ENCODE measurements around the gene TNKS1BP1. TPM values are rescaled to one million over a fixed set of nuclear protein-coding genes. Genes with fewer than 3 reads are reported as not detected.
A peak's percentile ranks its signal among the peaks of the same experiment; 100 is the strongest.

Gene TNKS1BP1
- total RNA-seq, 1 donor from 2014 or later: 32.6 TPM

- Histone ChIP-seq H3K36me3 (no peaks in the 10 kb centered on the region), H3K4me1 (peaks cover 25% of the 10 kb centered on the region), H3K27ac (replicated peaks) (peak overlapping the region; percentile 31), H3K4me3 (no peak overlapping the region), H3K27me3 (ENCODE audit: low read depth) (no peaks in the 10 kb centered on the region), H3K9me3 (replicated peaks) (peaks cover 6% of the 10 kb centered on the region)
- intact Hi-C loops (cut with micrococcal nuclease): no loop called here
- no peak for TF ChIP-seq CTCF (IDR thresholded peaks at IDR 0.05; ENCODE audit: borderline replicate concordance)
- DNase-seq: no peak
These were observed 28.3 kb upstream of the TNKS1BP1 start for GRCh38 chr11:57353036-57353435.

- Histone ChIP-seq H3K4me3 (peak overlapping the region; percentile 29), H3K36me3 (no peaks in the 10 kb centered on the region), H3K27me3 (ENCODE audit: low read depth) (no peaks in the 10 kb centered on the region), H3K9me3 (replicated peaks) (peaks cover 6% of the 10 kb centered on the region), H3K27ac (replicated peaks) (peak overlapping the region; percentile 68), H3K4me1 (peaks cover 17% of the 10 kb centered on the region)
- intact Hi-C loops (cut with micrococcal nuclease): no loop called here
- peak; percentile 73 for DNase-seq
- TF ChIP-seq CTCF (IDR thresholded peaks at IDR 0.05; ENCODE audit: borderline replicate concordance): peak; percentile 96
These were observed 24.9 kb upstream of the TNKS1BP1 start for GRCh38 chr11:57349491-57350274.

- peaks cover 17% of the 10 kb centered on the region for H3K4me1 ChIP-seq
- H3K36me3 ChIP-seq: no peaks in the 10 kb centered on the region
- TF ChIP-seq CTCF (IDR thresholded peaks at IDR 0.05; ENCODE audit: borderline replicate concordance): no peak
- intact Hi-C loops (cut with micrococcal nuclease): no loop called here
- no peak overlapping the region for H3K4me3 ChIP-seq
- H3K27ac ChIP-seq (replicated peaks): peak overlapping the region; percentile 68
- no peak for DNase-seq
- no peaks in the 10 kb centered on the region for H3K27me3 ChIP-seq (ENCODE audit: low read depth)
- peaks cover 6% of the 10 kb centered on the region for H3K9me3 ChIP-seq (replicated peaks)
These were observed 24.0 kb upstream of the TNKS1BP1 start for GRCh38 chr11:57348636-57349313.

GRCh38 chr11:57348052-57348451, 23.3 kb upstream of the TNKS1BP1 start:
- DNase-seq: no peak
- H3K36me3 ChIP-seq: no peaks in the 10 kb centered on the region
- H3K9me3 ChIP-seq (replicated peaks): peaks cover 6% of the 10 kb centered on the region
- peaks cover 17% of the 10 kb centered on the region for H3K4me1 ChIP-seq
- no peaks in the 10 kb centered on the region for H3K27me3 ChIP-seq (ENCODE audit: low read depth)
- intact Hi-C loops (cut with micrococcal nuclease): no loop called here
- H3K27ac ChIP-seq (replicated peaks): peak overlapping the region; percentile 68
- no peak for TF ChIP-seq CTCF (IDR thresholded peaks at IDR 0.05; ENCODE audit: borderline replicate concordance)
- H3K4me3 ChIP-seq: no peak overlapping the region

GRCh38 chr11:57347336-57347735, 22.6 kb upstream of the TNKS1BP1 start:
- Histone ChIP-seq H3K9me3 (replicated peaks) (peaks cover 6% of the 10 kb centered on the region), H3K4me3 (no peak overlapping the region), H3K27me3 (ENCODE audit: low read depth) (no peaks in the 10 kb centered on the region), H3K36me3 (no peaks in the 10 kb centered on the region), H3K4me1 (peaks cover 17% of the 10 kb centered on the region), H3K27ac (replicated peaks) (peak overlapping the region; percentile 68)
- no peak for DNase-seq
- no peak for TF ChIP-seq CTCF (IDR thresholded peaks at IDR 0.05; ENCODE audit: borderline replicate concordance)
- intact Hi-C loops (cut with micrococcal nuclease): no loop called here

All from left ventricle myocardium inferior (tissue), 1 donor.